ENCODE results near the gene RETREG3.

GRCh38 chr17:42629411-42630009 is 20.3 kb upstream of the RETREG3 start:
- TF ChIP-seq BDP1 (IDR thresholded peaks at IDR 0.05; ENCODE audit: insufficient read depth, insufficient read length) (no peak), FOS (IDR thresholded peaks at IDR 0.05; ENCODE audit: extremely low read depth, insufficient read length) (no peak), PRMT5 (CRISPR knock-in tag; IDR thresholded peaks at IDR 0.05) (no peak), YY1 (IDR thresholded peaks at IDR 0.05; ENCODE audit: borderline replicate concordance in 1 of 3, control insufficient read depth in 1 of 3, extremely low read depth in 1 of 3, insufficient read depth in 3 of 3, insufficient read length in 1 of 3, insufficient replicate concordance in 2 of 3, low read depth in 1 of 3, low read length in 2 of 3) (no peak), EP300 (IDR thresholded peaks at IDR 0.05; ENCODE audit: low read length) (peak; percentile 85), ATF2 (CRISPR knock-in tag; IDR thresholded peaks at IDR 0.05) (no peak)
- TF ChIP-seq, protein P1, sequence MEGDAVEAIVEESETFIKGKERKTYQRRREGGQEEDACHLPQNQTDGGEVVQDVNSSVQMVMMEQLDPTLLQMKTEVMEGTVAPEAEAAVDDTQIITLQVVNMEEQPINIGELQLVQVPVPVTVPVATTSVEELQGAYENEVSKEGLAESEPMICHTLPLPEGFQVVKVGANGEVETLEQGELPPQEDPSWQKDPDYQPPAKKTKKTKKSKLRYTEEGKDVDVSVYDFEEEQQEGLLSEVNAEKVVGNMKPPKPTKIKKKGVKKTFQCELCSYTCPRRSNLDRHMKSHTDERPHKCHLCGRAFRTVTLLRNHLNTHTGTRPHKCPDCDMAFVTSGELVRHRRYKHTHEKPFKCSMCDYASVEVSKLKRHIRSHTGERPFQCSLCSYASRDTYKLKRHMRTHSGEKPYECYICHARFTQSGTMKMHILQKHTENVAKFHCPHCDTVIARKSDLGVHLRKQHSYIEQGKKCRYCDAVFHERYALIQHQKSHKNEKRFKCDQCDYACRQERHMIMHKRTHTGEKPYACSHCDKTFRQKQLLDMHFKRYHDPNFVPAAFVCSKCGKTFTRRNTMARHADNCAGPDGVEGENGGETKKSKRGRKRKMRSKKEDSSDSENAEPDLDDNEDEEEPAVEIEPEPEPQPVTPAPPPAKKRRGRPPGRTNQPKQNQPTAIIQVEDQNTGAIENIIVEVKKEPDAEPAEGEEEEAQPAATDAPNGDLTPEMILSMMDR (IDR thresholded peaks at IDR 0.05 in 2 of 3, conservative IDR thresholded peaks at IDR 0.05 in 1 of 3; ENCODE audit: insufficient read depth in 2 of 3, low read depth in 1 of 3, low read length in 3 of 3) = no peak
- TF ChIP-seq, protein P2, sequence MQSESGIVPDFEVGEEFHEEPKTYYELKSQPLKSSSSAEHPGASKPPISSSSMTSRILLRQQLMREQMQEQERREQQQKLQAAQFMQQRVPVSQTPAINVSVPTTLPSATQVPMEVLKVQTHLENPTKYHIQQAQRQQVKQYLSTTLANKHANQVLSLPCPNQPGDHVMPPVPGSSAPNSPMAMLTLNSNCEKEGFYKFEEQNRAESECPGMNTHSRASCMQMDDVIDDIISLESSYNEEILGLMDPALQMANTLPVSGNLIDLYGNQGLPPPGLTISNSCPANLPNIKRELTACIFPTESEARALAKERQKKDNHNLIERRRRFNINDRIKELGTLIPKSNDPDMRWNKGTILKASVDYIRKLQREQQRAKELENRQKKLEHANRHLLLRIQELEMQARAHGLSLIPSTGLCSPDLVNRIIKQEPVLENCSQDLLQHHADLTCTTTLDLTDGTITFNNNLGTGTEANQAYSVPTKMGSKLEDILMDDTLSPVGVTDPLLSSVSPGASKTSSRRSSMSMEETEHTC (IDR thresholded peaks at IDR 0.05) = no peak
- TF ChIP-seq, protein P3, sequence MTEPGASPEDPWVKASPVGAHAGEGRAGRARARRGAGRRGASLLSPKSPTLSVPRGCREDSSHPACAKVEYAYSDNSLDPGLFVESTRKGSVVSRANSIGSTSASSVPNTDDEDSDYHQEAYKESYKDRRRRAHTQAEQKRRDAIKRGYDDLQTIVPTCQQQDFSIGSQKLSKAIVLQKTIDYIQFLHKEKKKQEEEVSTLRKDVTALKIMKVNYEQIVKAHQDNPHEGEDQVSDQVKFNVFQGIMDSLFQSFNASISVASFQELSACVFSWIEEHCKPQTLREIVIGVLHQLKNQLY (CRISPR knock-in tag; conservative IDR thresholded peaks at IDR 0.05) = no peak
